Left ventricle myocardium inferior (tissue), 1 donor: Measurements from ENCODE around the gene PCDH10. TPM values are rescaled to one million over a fixed set of nuclear protein-coding genes. Genes with fewer than 3 reads are reported as not detected.
"Not testable (repeated sequence)": the region's sequence is repeated elsewhere in the genome, so short reads cannot be mapped to it uniquely, and the experiment has no call there.

Source experiments
- DNase-seq: peaks from one replicate; pipeline ENCODE4 v3.0.0-alpha.2; 2020
- H3K27ac ChIP-seq: fragments of 200-600 bp; replicated peaks from 2 replicates; pipeline ENCODE4 v1.8.0; 2021
- H3K27me3 ChIP-seq: fragments of 200-600 bp; 2 replicates; pipeline ENCODE4 v1.8.0; 2021; ENCODE audit warnings: low read depth
- H3K36me3 ChIP-seq: fragments of 200-600 bp; 2 replicates; pipeline ENCODE4 v1.8.0; 2021
- H3K4me1 ChIP-seq: fragments of 200-600 bp; 2 replicates; pipeline ENCODE4 v1.8.0; 2021
- H3K4me3 ChIP-seq: fragments of 200-600 bp; 2 replicates; pipeline ENCODE4 v1.8.0; 2021; ENCODE audit warnings: mild to moderate bottlenecking, moderate library complexity
- H3K9me3 ChIP-seq: fragments of 200-600 bp; replicated peaks from 2 replicates; pipeline ENCODE4 v1.8.0; 2021
- CTCF ChIP-seq: fragments of 200-600 bp; IDR thresholded peaks from 2 replicates; pipeline ENCODE4 v1.8.0; 2021; ENCODE audit warnings: antibody characterized with exemption, mild to moderate bottlenecking, borderline replicate concordance
- intact Hi-C: fragments of 100-400 bp; cut with micrococcal nuclease; formaldehyde crosslinking; loops from one replicate; pipeline ENCODE4 v1.11.0; 2022
- total RNA-seq: library from RNA; stranded (reverse); fragmentation: NEBNext Ultra II Directional; extraction: Animal tissue kit (Norgen Biotek cat#: 25700); gene quantifications from one replicate; pipeline ENCODE4 v1.2.1, GENCODE V29; 2021
- donor health status: DM: no; HTN: yes; CAD: no; lungs with severe emphysema.

Gene PCDH10
- total RNA-seq, 1 donor from 2014 or later: 0.14 TPM

- no peak overlapping the region for H3K27ac ChIP-seq
- H3K27me3 ChIP-seq: no peaks in the 10 kb centered on the region
- intact Hi-C loops: no loop called here
- no peaks in the 10 kb centered on the region for H3K36me3 ChIP-seq
- H3K4me3 ChIP-seq: no peak overlapping the region
- H3K4me1 ChIP-seq: no peaks in the 10 kb centered on the region
- no peak for DNase-seq
- TF ChIP-seq CTCF: no peak
- no peaks in the 10 kb centered on the region for H3K9me3 ChIP-seq
Measured at GRCh38 chr4:133188433-133189146, 39.5 kb downstream of the PCDH10 start.

GRCh38 chr4:133189147-133189517 is 40.0 kb downstream of the PCDH10 start:
- no peak for TF ChIP-seq CTCF
- Histone ChIP-seq H3K27ac (no peak overlapping the region), H3K4me1 (no peaks in the 10 kb centered on the region), H3K36me3 (no peaks in the 10 kb centered on the region), H3K9me3 (no peaks in the 10 kb centered on the region), H3K27me3 (no peaks in the 10 kb centered on the region), H3K4me3 (no peak overlapping the region)
- DNase-seq: no peak
- intact Hi-C loops: no loop called here

- intact Hi-C loops: no loop called here
Measured at GRCh38 chr4:133190098-133190497, 41.0 kb downstream of the PCDH10 start.

GRCh38 chr4:133208694-133209285 is 59.7 kb downstream of the PCDH10 start:
- Histone ChIP-seq H3K27ac (no peak overlapping the region), H3K4me1 (no peaks in the 10 kb centered on the region), H3K36me3 (no peaks in the 10 kb centered on the region), H3K4me3 (no peak overlapping the region), H3K9me3 (peaks cover 20% of the 10 kb centered on the region), H3K27me3 (no peaks in the 10 kb centered on the region)
- no peak for TF ChIP-seq CTCF
- intact Hi-C loops: no loop called here
- DNase-seq: no peak

More at GRCh38 chr4:133190098-133190497, 41.0 kb downstream of the PCDH10 start:
- Histone ChIP-seq H3K4me1 (no peaks in the 10 kb centered on the region), H3K4me3 (no peak overlapping the region), H3K27me3 (no peaks in the 10 kb centered on the region), H3K27ac (no peak overlapping the region), H3K9me3 (peaks cover 2% of the 10 kb centered on the region), H3K36me3 (no peaks in the 10 kb centered on the region)
- DNase-seq: no peak
- no peak for TF ChIP-seq CTCF

- DNase-seq: no peak
Measured at GRCh38 chr4:133233922-133234321, 84.8 kb downstream of the PCDH10 start.

GRCh38 chr4:133240451-133240850 is 91.4 kb downstream of the PCDH10 start:
- H3K4me1 ChIP-seq, H3K27me3 ChIP-seq, DNase-seq, intact Hi-C loops, H3K36me3 ChIP-seq, H3K4me3 ChIP-seq, H3K9me3 ChIP-seq, H3K27ac ChIP-seq: not testable (repeated sequence)

More at GRCh38 chr4:133233922-133234321, 84.8 kb downstream of the PCDH10 start:
- Histone ChIP-seq H3K4me1 (no peaks in the 10 kb centered on the region), H3K27ac (no peak overlapping the region), H3K4me3 (no peak overlapping the region), H3K36me3 (no peaks in the 10 kb centered on the region), H3K27me3 (no peaks in the 10 kb centered on the region), H3K9me3 (peaks cover 15% of the 10 kb centered on the region)
- no peak for TF ChIP-seq CTCF
- intact Hi-C loops: no loop called here
